Measurements from ENCODE around the gene CCDC178.

The CCDC178 gene

GRCh38 chr18:33020877-33021276 lies 419.6 kb downstream of the CCDC178 start:
- H3K36me3 Mint-ChIP-seq (ENCODE audit: low read depth) = no peaks in the 10 kb centered on the region
- no peak overlapping the region for H3K4me3 Mint-ChIP-seq

DNA sequence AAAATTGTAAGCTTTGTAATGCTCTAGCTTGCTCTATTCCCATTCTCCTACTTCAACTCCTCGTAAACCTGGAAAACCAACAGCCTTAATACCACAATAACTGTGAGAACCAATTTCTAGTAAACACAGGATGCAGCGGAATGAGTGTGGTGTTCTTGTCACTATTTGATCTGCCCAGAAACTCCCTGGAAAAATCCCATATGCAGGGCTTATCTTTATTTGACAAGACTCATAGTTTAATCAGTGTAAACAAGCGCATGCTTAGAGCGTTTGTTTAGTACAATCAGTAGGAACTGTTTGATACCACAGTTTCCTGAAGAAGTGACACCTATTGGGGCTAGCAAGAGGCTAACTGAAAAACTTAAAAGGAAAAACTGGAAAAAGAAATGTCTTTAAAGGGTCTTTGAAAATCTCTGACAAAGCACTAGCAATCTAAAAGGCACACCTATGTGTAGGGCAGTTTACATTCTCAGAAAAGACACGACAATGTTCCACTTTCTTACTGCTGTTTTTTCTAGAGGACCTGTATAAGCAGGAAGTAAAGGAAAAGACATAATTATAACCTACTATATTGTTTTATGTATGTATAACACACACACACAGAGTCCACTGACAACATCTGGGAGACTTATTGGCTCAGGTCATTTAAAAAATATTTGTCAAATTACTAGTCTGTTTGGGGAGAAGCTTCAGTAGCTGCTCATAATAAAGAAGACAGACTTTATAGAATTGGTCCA lies 426.3 kb downstream of the CCDC178 start:
- H3K4me1 Mint-ChIP-seq = peaks cover 4% of the 10 kb centered on the region
- peaks cover 10% of the 10 kb centered on the region for H3K9me3 Mint-ChIP-seq
- H3K36me3 Mint-ChIP-seq (ENCODE audit: low read depth) = peaks cover 4% of the 10 kb centered on the region
- H3K4me3 Mint-ChIP-seq = no peak overlapping the region
- TF ChIP-seq, protein P1, sequence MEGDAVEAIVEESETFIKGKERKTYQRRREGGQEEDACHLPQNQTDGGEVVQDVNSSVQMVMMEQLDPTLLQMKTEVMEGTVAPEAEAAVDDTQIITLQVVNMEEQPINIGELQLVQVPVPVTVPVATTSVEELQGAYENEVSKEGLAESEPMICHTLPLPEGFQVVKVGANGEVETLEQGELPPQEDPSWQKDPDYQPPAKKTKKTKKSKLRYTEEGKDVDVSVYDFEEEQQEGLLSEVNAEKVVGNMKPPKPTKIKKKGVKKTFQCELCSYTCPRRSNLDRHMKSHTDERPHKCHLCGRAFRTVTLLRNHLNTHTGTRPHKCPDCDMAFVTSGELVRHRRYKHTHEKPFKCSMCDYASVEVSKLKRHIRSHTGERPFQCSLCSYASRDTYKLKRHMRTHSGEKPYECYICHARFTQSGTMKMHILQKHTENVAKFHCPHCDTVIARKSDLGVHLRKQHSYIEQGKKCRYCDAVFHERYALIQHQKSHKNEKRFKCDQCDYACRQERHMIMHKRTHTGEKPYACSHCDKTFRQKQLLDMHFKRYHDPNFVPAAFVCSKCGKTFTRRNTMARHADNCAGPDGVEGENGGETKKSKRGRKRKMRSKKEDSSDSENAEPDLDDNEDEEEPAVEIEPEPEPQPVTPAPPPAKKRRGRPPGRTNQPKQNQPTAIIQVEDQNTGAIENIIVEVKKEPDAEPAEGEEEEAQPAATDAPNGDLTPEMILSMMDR (IDR thresholded peaks at IDR 0.05; ENCODE audit: unreplicated experiment in 3 of 3) = no peak
- H3K27me3 Mint-ChIP-seq (ENCODE audit: low read depth) = no peaks in the 10 kb centered on the region
- no peak overlapping the region for H3K27ac Mint-ChIP-seq

More at GRCh38 chr18:33020877-33021276, 419.6 kb downstream of the CCDC178 start:
- TF ChIP-seq, protein P1 (IDR thresholded peaks at IDR 0.05; ENCODE audit: unreplicated experiment in 3 of 3) = no peak
- no peaks in the 10 kb centered on the region for H3K4me1 Mint-ChIP-seq
- H3K27ac Mint-ChIP-seq = no peak overlapping the region
- peaks cover 3% of the 10 kb centered on the region for H3K9me3 Mint-ChIP-seq
- H3K27me3 Mint-ChIP-seq (ENCODE audit: low read depth) = no peaks in the 10 kb centered on the region

DNA sequence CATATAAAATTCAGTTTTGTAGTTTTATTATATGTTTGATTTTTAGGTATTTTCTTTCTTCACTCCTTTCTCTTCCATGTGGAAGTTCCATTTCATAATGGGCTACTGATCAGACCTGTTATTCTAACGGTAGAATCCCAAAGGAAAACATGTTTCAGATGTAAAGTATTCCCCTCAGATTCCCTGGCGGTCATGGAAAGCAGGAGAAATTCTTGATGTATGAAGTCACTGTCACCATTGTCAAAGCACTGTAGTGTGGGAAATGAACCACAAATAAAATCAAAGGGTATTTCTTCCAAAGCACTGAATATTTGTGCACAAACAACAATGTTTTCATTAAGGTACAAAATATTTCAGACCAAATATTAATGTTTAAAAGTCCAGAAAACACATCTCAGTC lies 430.4 kb downstream of the CCDC178 start:
- no peaks in the 10 kb centered on the region for H3K27me3 Mint-ChIP-seq (ENCODE audit: low read depth)
- TF ChIP-seq, protein P1 (IDR thresholded peaks at IDR 0.05; ENCODE audit: unreplicated experiment in 3 of 3) = no peak

GRCh38 chr18:32998921-32999320 lies 441.6 kb downstream of the CCDC178 start:
- no peaks in the 10 kb centered on the region for H3K36me3 Mint-ChIP-seq (ENCODE audit: low read depth)
- H3K27me3 Mint-ChIP-seq (ENCODE audit: low read depth) = no peaks in the 10 kb centered on the region
- peaks cover 21% of the 10 kb centered on the region for H3K9me3 Mint-ChIP-seq
- H3K4me1 Mint-ChIP-seq = no peaks in the 10 kb centered on the region
- no peak overlapping the region for H3K4me3 Mint-ChIP-seq
- TF ChIP-seq, protein P1 (IDR thresholded peaks at IDR 0.05; ENCODE audit: unreplicated experiment in 3 of 3) = no peak
- H3K27ac Mint-ChIP-seq = no peak overlapping the region

More for the DNA sequence above, 430.4 kb downstream of the CCDC178 start:
- H3K4me1 Mint-ChIP-seq = peaks cover 4% of the 10 kb centered on the region
- H3K9me3 Mint-ChIP-seq = peaks cover 8% of the 10 kb centered on the region
- peaks cover 4% of the 10 kb centered on the region for H3K36me3 Mint-ChIP-seq (ENCODE audit: low read depth)
- no peak overlapping the region for H3K4me3 Mint-ChIP-seq
- peak overlapping the region in 2 of 3 experiments; percentile 26 to 68 for H3K27ac Mint-ChIP-seq

- Mint-ChIP-seq H3K36me3 (ENCODE audit: low read depth) (no peaks in the 10 kb centered on the region), H3K4me1 (no peaks in the 10 kb centered on the region), H3K4me3 (no peak overlapping the region), H3K9me3 (peaks cover 20% of the 10 kb centered on the region), H3K27ac (no peak overlapping the region), H3K27me3 (ENCODE audit: low read depth) (no peaks in the 10 kb centered on the region)
- TF ChIP-seq, protein P1 (IDR thresholded peaks at IDR 0.05; ENCODE audit: unreplicated experiment in 3 of 3) = no peak
Measured at GRCh38 chr18:32998285-32998684, 442.2 kb downstream of the CCDC178 start.

- Mint-ChIP-seq H3K36me3 (ENCODE audit: low read depth) (no peaks in the 10 kb centered on the region), H3K27ac (no peak overlapping the region), H3K9me3 (no peaks in the 10 kb centered on the region), H3K27me3 (ENCODE audit: low read depth) (no peaks in the 10 kb centered on the region), H3K4me3 (no peak overlapping the region), H3K4me1 (peaks cover 16% of the 10 kb centered on the region)
- TF ChIP-seq, protein P1 (IDR thresholded peaks at IDR 0.05; ENCODE audit: unreplicated experiment in 3 of 3) = no peak
Measured at GRCh38 chr18:32983721-32984120, 456.8 kb downstream of the CCDC178 start.

Data from nephron (organoid).